Hematopoietic multipotent progenitor cell treated with erythropoietin and hydrocortisone succinate and interleukin-3 and kit ligand, for 8 days (in vitro differentiated cells): ENCODE data around the gene TACC3.

Experiments
- DNase-seq: peaks from one replicate; pipeline ENCODE4 v3.0.0-alpha.2; 2015

The TACC3 gene

GRCh38 chr4:1762264-1763010, 41.1 kb downstream of the TACC3 start:
- DNase-seq, result no peak

GRCh38 chr4:1763070-1763549, 41.8 kb downstream of the TACC3 start:
- no peak for DNase-seq

DNA sequence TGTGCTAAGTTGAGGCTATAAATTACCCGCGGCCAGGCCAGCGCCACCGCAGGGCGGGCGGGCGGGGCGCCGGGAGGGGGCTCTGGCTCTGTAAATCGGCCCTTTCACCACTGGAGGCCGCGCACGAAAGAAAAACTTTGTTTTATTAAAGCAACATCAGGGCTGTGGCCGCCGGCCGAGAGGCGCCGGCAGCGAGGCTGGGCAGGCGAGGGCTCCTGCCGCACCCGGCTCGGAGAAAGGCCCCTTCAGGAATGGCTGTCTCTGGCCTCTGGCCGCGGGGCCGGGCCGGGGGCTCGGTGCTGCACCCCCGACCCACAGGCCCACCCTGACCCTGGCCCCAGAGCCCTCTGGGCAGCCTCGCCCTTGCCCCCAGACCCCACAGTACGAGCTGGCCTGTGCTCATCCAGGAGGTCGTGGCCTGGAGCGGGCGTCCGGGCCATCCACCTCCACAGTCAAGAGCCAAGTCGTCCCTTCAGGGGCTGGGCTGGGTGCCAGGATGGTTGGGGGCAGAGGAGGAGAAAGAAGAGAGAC, 42.3 kb downstream of the TACC3 start:
- peak; percentile 51 for DNase-seq

DNA sequence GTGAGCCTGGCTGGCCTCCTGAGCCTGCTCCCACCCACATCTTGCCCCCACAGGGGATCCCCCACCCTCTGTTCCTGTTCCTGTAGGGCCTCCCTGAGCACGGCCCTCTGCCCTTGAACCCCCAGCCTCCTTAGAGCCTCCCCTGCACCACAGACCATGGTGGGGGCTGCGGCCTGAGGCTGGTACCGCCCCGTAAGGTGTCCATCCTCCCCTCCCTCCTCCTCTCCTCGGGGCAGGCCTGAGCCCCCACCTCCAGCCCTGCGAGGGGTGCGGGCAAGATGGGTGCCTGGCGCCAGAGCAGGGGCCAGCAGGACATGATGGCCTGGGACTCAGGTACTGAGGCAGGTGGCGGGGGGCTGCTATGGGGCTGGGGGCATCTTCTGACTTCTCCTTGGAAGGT, 43.3 kb downstream of the TACC3 start:
- DNase-seq, result no peak

DNA sequence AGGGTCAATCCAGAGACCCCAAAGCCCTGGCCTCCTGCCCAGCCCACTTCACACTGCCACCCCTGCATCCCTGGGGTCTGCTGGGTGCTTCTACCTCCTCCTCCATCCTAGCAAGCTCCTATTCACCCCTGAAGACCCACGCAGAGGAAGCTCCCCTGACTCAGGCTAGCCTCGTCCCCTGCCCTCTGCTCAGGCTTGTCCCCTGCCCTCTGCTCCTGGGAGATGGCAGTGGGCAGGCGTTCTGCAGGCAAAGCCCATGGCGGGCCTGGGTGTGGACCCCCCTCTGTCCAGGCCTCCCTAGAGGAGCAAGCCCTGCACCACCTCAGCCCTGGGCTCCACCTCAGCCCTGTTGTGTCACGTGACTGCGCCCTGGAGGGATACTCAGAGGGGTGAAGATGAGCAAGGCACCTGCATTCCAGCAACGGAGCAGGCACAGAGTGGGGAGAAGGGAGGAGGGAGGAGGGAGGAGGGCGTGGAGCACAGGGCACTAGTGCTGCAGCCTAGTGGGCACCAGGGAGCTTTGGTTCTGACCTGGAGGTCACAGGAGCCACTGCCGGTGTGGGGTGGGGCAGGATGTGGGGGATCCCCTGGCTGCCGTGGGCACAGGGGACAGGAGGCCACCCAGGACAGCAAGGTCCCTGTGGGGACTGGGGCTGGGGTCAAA, 44.2 kb downstream of the TACC3 start:
- DNase-seq, result no peak

DNA sequence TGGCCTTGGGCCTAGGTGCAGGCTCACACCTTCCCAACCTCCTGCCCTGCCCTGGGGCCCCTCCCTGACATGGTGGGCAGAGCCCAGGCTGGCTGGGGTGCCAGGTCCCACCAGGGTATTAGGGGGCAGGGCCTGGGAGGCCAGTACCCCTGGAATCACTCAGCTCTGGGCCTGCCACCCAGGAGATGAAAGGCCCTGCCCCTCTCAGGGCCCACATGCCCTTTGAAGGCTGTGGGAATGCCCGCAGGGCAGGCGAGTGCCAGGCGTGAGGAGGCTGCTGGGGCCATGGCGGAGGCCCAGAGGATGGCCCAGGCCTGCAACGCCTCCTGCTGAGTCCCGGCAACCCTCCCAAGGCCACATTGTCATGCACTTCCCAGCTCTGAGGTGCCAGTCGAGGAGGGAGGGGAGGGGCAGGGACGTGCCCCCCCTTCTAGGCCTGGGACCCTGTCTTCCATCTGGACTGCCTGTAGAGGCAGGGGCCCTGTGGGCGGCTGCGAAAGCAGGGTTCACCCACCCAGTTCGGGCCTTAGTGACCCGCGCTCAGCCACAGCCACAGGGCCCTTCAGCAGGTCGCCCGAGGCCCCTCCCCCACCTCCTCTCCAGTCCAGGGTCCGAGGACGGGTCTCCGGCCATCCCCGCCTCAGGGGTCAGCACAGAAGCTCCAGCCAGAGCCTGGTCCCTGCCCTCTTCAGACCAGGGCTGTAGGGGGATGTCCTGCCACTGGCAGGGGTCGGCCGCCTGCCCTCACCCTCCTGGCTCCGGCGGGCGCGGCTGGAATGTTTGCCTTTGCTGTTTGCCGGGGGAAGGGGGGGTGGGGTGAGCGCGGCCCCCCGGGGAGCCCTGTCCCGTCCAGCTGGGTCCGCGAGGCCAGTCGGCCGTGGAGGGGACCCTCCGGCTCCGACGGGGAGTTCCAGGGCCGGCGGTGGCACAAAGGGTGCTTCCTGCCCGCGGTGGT, 45.1 kb downstream of the TACC3 start:
- DNase-seq, result no peak

DNA sequence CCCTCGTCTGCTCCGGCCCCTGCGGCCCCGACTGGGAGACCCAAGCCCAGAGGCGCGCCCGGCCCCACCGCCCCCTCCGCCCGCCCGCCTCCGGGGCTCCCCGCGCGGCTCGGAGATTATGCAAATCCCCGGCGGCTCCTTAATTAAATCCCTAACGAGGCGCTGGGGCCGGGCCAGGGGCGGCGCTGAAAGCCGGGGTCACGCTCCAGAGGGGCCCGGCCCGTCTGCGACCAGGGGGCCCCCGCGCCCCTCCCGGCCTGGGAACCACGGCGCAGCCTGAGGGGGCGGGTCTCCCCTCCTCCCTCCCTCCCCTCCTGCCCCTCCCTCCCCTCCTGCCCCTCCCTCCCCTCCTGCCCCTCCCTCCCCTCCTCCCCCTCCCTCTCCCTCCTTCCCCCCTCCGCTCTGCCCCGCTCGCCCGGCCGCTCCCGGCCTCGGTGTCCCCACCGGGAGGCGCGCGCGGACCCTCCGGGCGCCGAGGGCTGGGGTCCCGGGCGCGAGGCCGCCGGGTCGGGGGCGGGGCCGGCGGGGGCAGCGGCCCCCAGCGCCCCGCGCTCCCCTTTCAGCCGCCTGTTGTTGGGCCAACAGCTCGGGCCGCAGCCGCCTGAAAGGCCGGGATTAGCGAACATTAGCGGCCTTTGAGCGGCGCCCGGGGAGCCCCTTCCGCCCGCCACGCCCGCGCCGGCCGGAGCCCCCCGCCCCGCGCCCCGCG, 45.9 kb downstream of the TACC3 start:
- no peak for DNase-seq

- peak; percentile 31 for DNase-seq
Measured at GRCh38 chr4:1767770-1768366, 46.5 kb downstream of the TACC3 start.

- DNase-seq, result no peak
Measured at GRCh38 chr4:1768367-1769034, 47.2 kb downstream of the TACC3 start.

- DNase-seq, result no peak
Measured at GRCh38 chr4:1769692-1770091, 48.4 kb downstream of the TACC3 start.

DNA sequence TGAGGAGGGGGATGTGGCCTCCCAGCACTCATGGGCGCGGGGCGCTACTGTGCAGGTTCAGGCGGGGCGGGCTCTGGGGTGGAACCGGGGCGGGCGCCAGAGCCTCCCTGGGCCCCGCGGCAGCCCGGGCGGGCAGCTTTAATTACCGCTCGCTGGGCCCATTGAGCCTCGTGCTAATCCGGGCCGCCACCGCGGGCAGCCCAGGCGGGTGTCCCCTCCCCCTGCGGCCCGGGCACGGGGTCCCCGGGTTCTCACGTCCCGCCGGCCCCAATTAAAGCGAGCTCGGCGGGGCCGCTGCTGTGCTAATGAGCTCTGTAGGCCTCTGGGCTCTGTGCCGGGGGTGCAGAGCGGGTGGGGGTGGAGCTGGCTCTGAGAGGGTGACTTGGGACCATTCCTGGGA, 48.9 kb downstream of the TACC3 start:
- DNase-seq, result no peak

- no peak for DNase-seq
Measured at GRCh38 chr4:1770791-1771231, 49.5 kb downstream of the TACC3 start.

- peak; percentile 23 for DNase-seq
Measured at GRCh38 chr4:1771555-1772305, 50.4 kb downstream of the TACC3 start.

- DNase-seq, result no peak
Measured at GRCh38 chr4:1772853-1773538, 51.7 kb downstream of the TACC3 start.

GRCh38 chr4:1773754-1774153, 52.4 kb downstream of the TACC3 start:
- no peak for DNase-seq

- no peak for DNase-seq
Measured at GRCh38 chr4:1775731-1776500, 54.6 kb downstream of the TACC3 start.

- no peak for DNase-seq
Measured at GRCh38 chr4:1776521-1777161, 55.3 kb downstream of the TACC3 start.

DNA sequence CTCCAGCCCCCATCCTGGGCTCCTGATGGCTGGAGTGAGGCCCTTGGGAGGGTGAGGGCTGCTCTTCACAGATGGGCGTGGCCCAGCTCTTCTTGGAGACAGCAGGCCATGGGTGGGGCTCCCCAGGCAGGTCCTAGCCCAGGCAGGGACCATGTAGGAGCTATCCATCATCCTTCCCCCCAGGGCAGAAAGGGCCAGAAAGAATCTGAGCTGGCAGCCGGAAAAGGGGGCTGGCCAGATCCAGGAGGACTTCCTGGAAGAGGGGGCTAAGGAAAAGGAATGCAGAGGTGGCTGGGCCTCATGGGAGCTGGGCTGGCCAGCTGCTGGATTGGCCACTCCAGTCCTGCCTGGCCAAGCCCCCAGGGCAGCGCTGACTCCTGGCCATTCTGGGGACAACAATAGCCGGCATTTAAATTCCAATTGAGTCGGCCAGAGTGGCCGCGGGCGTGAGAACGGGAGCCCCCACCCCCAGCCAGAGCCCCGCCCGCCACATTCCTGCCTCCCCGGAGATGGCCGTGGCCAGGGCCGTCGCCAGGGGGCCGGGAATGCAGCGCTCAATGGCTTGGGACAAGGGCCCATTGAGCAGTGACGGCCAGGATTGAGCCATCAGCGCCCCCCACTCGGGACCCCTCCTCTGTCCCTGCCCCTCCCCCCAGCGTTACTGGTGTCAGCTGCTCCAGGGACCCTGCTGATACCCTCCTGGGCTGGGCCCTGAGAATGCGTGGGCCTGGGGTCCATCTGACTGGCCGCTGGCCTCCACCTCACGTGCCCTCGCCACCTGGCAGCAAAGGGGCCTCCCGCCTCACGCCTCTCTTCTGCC, 56.7 kb downstream of the TACC3 start:
- peak; percentile 66 for DNase-seq
